HCT116 (cell line): ENCODE data around the gene TNXB. TPM values are rescaled to one million over a fixed set of nuclear protein-coding genes. Genes with fewer than 3 reads are reported as not detected.

ENCODE experiments used
- ATAC-seq: fragments of 200-7000 bp; cut with Tn5 transposase; 2 replicates; pipeline ENCODE4 v1.9.1; 2020; ENCODE audit warnings: mild to moderate bottlenecking, moderate library complexity
- BruUV-seq: library from RNA; stranded (reverse); fragments of 400-500 nt; replicated peaks from 2 replicates; lab custom pipeline; 2021; lab: Mats Ljungman, UMichigan
- CTCF ChIA-PET: fragments of 300-600 bp; sonication (Branson Sonifier 250); formaldehyde crosslinking; loops from one replicate; lab custom pipeline; 2021; ENCODE audit warnings: antibody characterized with exemption; lab: Charles Lee
- POLR2A ChIA-PET: fragments of 300-600, 350-600 bp; sonication (Branson Sonifier 250); formaldehyde crosslinking; loops from one replicate; lab custom pipeline; 2021; ENCODE audit warnings: antibody characterized with exemption; lab: Charles Lee
- RAD21 ChIA-PET, 2 experiments: fragments of 300-600 bp; sonication (Branson Sonifier 250); formaldehyde crosslinking; loops; one replicate each; lab custom pipeline; 2023; ENCODE audit warnings: low total read pairs in 2 of 2; ENCODE audit not compliant: uncharacterized antibody in 2 of 2, unreplicated experiment in 2 of 2, low non-redundant PET in 1 of 2; lab: Charles Lee
- DNase-seq: peaks from one replicate; pipeline ENCODE4 v3.0.0-alpha.2; 2010; ENCODE audit warnings: low read depth, low spot score
- H2AFZ ChIP-seq: fragments of 200-600 bp; shearing (Covaris generic), sonication (generic); 2 replicates; pipeline ENCODE4 v1.6.1; 2017; ENCODE audit warnings: low read depth, mixed run types, mixed read lengths, antibody characterized with exemption, low read length; ENCODE audit not compliant: poor library complexity, severe bottlenecking
- H3K27ac ChIP-seq: 2 replicates; pipeline ENCODE4 v1.5.1; 2012; ENCODE audit warnings: low read depth, low read length
- H3K27me3 ChIP-seq: fragments of 200-600 bp; sonication (generic); 2 replicates; pipeline ENCODE4 v1.6.1; 2016; ENCODE audit warnings: mixed run types, low read length, mixed read lengths; ENCODE audit not compliant: insufficient read depth
- H3K36me3 ChIP-seq, 2 experiments: fragments of 200-500 bp in 1 of 2; fragments of 200-600 bp in 1 of 2; sonication (Bioruptor generic) in 1 of 2; sonication (generic) in 1 of 2; 2 replicates each; pipeline versions ENCODE4 v1.5.1 to v1.6.1; 2014 to 2016; ENCODE audit warnings: low read length in 2 of 2, inconsistent platforms in 1 of 2, mixed read lengths in 1 of 2, mixed run types in 1 of 2; ENCODE audit not compliant: insufficient read depth in 2 of 2, control insufficient read depth in 1 of 2
- H3K4me1 ChIP-seq, 2 experiments: fragments of 200-600 bp in 1 of 2; sonication (generic) in 1 of 2; 2 replicates each; pipeline versions ENCODE4 v1.5.1 to v1.6.1; 2012 to 2017; ENCODE audit warnings: low read length in 2 of 2, inconsistent platforms in 1 of 2, mild to moderate bottlenecking in 1 of 2, mixed read lengths in 1 of 2, mixed run types in 1 of 2, moderate library complexity in 1 of 2; ENCODE audit not compliant: insufficient read depth in 2 of 2, control insufficient read depth in 1 of 2
- H3K4me2 ChIP-seq: fragments of 200-600 bp; sonication (generic); 2 replicates; pipeline ENCODE4 v1.6.1; 2017; ENCODE audit warnings: mixed run types, low read length, mixed read lengths
- H3K4me3 ChIP-seq, 2 experiments: fragments of 200-600 bp in 1 of 2; sonication (generic) in 1 of 2; replicated peaks in 1 of 2; 2 replicates each; pipeline ENCODE4 v1.5.1; 2011 to 2016; ENCODE audit warnings: low read length in 2 of 2, control low read depth in 1 of 2, low read depth in 1 of 2, mild to moderate bottlenecking in 1 of 2, mixed read lengths in 1 of 2, mixed run types in 1 of 2
- H3K79me2 ChIP-seq: fragments of 200-600 bp; sonication (generic); 2 replicates; pipeline ENCODE4 v1.6.1; 2017; ENCODE audit warnings: mild to moderate bottlenecking, mixed run types, low read length, moderate library complexity, mixed read lengths; ENCODE audit not compliant: insufficient read depth
- H3K9ac ChIP-seq: fragments of 200-600 bp; sonication (generic); 2 replicates; pipeline ENCODE4 v1.6.1; 2016; ENCODE audit warnings: low read length, mixed read lengths
- H3K9me2 ChIP-seq: fragments of 200-600 bp; sonication (generic), shearing (Covaris generic); 2 replicates; pipeline ENCODE4 v1.6.1; 2017; ENCODE audit warnings: mixed run types, mild to moderate bottlenecking, moderate library complexity; ENCODE audit not compliant: insufficient read depth
- H3K9me3 ChIP-seq, 2 experiments: fragments of 200-500 bp in 1 of 2; fragments of 200-600 bp in 1 of 2; sonication (Bioruptor generic) in 1 of 2; sonication (generic) in 1 of 2; 2 replicates each; pipeline ENCODE4 v1.6.1; 2014 to 2017; ENCODE audit warnings: low read length in 2 of 2, mixed read lengths in 2 of 2, inconsistent platforms in 1 of 2, low read depth in 1 of 2, mild to moderate bottlenecking in 1 of 2, mixed run types in 1 of 2, moderate library complexity in 1 of 2; ENCODE audit not compliant: control insufficient read depth in 1 of 2, insufficient read depth in 1 of 2
- H4K20me1 ChIP-seq: fragments of 200-600 bp; sonication (generic), shearing (Covaris generic); 2 replicates; pipeline ENCODE4 v1.6.1; 2017; ENCODE audit warnings: mixed run types, mild to moderate bottlenecking, moderate library complexity; ENCODE audit not compliant: insufficient read depth
- CTCF ChIP-seq, 3 experiments: fragments of 200-600 bp in 1 of 3; sonication (generic) in 1 of 3; IDR thresholded peaks in 2 of 3; conservative IDR thresholded peaks in 1 of 3; 2 replicates each; pipeline ENCODE4 v1.5.1; 2012 to 2017; ENCODE audit warnings: low read depth in 2 of 3, low read length in 2 of 3, antibody characterized with exemption in 1 of 3, borderline replicate concordance in 1 of 3, control low read depth in 1 of 3, mild to moderate bottlenecking in 1 of 3, mixed read lengths in 1 of 3, mixed run types in 1 of 3, moderate library complexity in 1 of 3; ENCODE audit not compliant: insufficient read depth in 1 of 3
- EZH2 ChIP-seq: fragments of 200-600 bp; sonication (generic); IDR thresholded peaks from 2 replicates; pipeline ENCODE4 v1.6.1; 2017; ENCODE audit warnings: antibody characterized with exemption, mixed run types
- JUND ChIP-seq: IDR thresholded peaks from 2 replicates; pipeline ENCODE4 v1.6.1; 2012
- POLR2AphosphoS5 ChIP-seq: IDR thresholded peaks from 2 replicates; pipeline ENCODE4 v1.6.1; 2011; ENCODE audit warnings: mild to moderate bottlenecking, low read depth, low read length, moderate library complexity
- RAD21 ChIP-seq: IDR thresholded peaks from 2 replicates; pipeline ENCODE4 v1.6.1; 2012; ENCODE audit warnings: low read depth, mild to moderate bottlenecking
- REST ChIP-seq: IDR thresholded peaks from 2 replicates; pipeline ENCODE4 v1.6.1; 2012; ENCODE audit warnings: low read depth
- YY1 ChIP-seq: IDR thresholded peaks from 2 replicates; pipeline ENCODE4 v1.6.1; 2011; ENCODE audit warnings: low read length, low read depth, moderate library complexity, mild to moderate bottlenecking; ENCODE audit not compliant: insufficient replicate concordance; ENCODE audit errors: extremely low read depth
- ZBTB33 ChIP-seq: IDR thresholded peaks from 2 replicates; pipeline ENCODE4 v1.6.1; 2011; ENCODE audit warnings: mild to moderate bottlenecking, low read length, moderate library complexity; ENCODE audit not compliant: insufficient replicate concordance; ENCODE audit errors: extremely low read depth
- intact Hi-C: fragments of 100-400 bp; cut with micrococcal nuclease; formaldehyde crosslinking; loops from 2 replicates; pipeline ENCODE4 v1.10.0; 2022
- total RNA-seq: library from RNA; stranded (reverse); gene quantifications from one replicate; pipeline ENCODE4 v1.2.1, GENCODE V29; 2021; ENCODE audit not compliant: unreplicated experiment

TNXB gene
- total RNA-seq, 1 experiment from 2014 or later = 8.5 TPM

- BruUV-seq = no TSS peak
- POLR2A ChIA-PET = no interaction called here
- Histone ChIP-seq H3K4me2 (no peak overlapping the region), H3K27me3 (no peaks in the 10 kb centered on the region), H3K27ac (no peak overlapping the region), H3K9ac (no peak overlapping the region), H3K4me3 (no peak overlapping the region), H2AFZ (no peak overlapping the region), H4K20me1 (no peaks in the 10 kb centered on the region), H3K4me1 (no peaks in the 10 kb centered on the region), H3K9me3 (no peaks in the 10 kb centered on the region), H3K9me2 (no peaks in the 10 kb centered on the region)
- DNase-seq = no peak
- CTCF ChIA-PET = no interaction called here
- peak; percentile 66 for ATAC-seq
- RAD21 ChIA-PET = no interaction called here
- intact Hi-C loops = no loop called here
- TF ChIP-seq RAD21 = no peak
- TF ChIP-seq POLR2AphosphoS5 = no peak
- TF ChIP-seq CTCF (IDR thresholded peaks at IDR 0.05 in 2 of 3, conservative IDR thresholded peaks at IDR 0.05 in 1 of 3; ENCODE audit: borderline replicate concordance in 1 of 3, insufficient read depth in 1 of 3, low read depth in 2 of 3, low read length in 2 of 3) = peak in 2 of 3 experiments; percentile 20 to 39; a peak in 3 of 6 replicates
- no peak for TF ChIP-seq REST
- TF ChIP-seq EZH2 = no peak
- no peak for TF ChIP-seq YY1
- no peak for TF ChIP-seq JUND
- no peak for TF ChIP-seq ZBTB33
- TF ChIP-seq, all 23 proteins: peak for 1
- H3K36me3 ChIP-seq = no peaks in the 10 kb centered on the region
- no peaks in the 10 kb centered on the region for H3K79me2 ChIP-seq
These were observed 13.6 kb downstream of the TNXB start for GRCh38 chr6:32095338-32096086.
